GM12878 (cell line): ENCODE results near the gene DCX. TPM values are rescaled to one million over a fixed set of nuclear protein-coding genes. Genes with fewer than 3 reads are reported as not detected.

Experiments
- ATAC-seq: fragments of 200-7000 bp; cut with Tn5 transposase; 3 replicates; pipeline ENCODE4 v1.9.1; 2020; ENCODE audit warnings: mild to moderate bottlenecking, moderate library complexity
- BruUV-seq: library from RNA; stranded (reverse); fragments of 400-500 nt; replicated peaks from 2 replicates; lab custom pipeline; 2021; lab: Mats Ljungman, UMichigan
- CTCF ChIA-PET: fragments of 300-600 bp; sonication (Branson Sonifier 250); formaldehyde crosslinking; extraction: SDS; loops from one replicate; lab custom pipeline; 2021; ENCODE audit warnings: inconsistent platforms; lab: Yijun Ruan, JAX
- POLR2A ChIA-PET: fragments of 350-600 bp; formaldehyde crosslinking; extraction: SDS; loops from one replicate; lab custom pipeline; 2021; ENCODE audit warnings: inconsistent platforms; lab: Charles Lee
- RAD21 ChIA-PET: fragments of 300-600 bp; sonication (Branson Sonifier 250); formaldehyde crosslinking; loops from one replicate; lab custom pipeline; 2023; ENCODE audit warnings: antibody characterized with exemption; ENCODE audit not compliant: unreplicated experiment; lab: Charles Lee
- SMC1A ChIA-PET: fragments of 300-600 bp; sonication (Branson Sonifier 250); formaldehyde crosslinking; loops from one replicate; lab custom pipeline; 2023; ENCODE audit not compliant: unreplicated experiment, uncharacterized antibody; lab: Charles Lee
- DNase-seq: peaks from one replicate; pipeline ENCODE4 v3.0.0-alpha.2; 2011; ENCODE audit warnings: low read depth, low spot score
- FAIRE-seq: peaks from 3 replicates; lab custom pipeline; 2011; peaks lifted over from hg19 to GRCh38; lab: Jason Lieb, UNC
- H2AFZ ChIP-seq: 2 replicates; pipeline ENCODE4 v1.6.0; 2011; ENCODE audit warnings: low read depth, low read length, control low read depth; ENCODE audit not compliant: control insufficient read depth
- H3K27ac ChIP-seq: 2 replicates; pipeline ENCODE4 v1.5.1; 2011; ENCODE audit warnings: control low read depth; ENCODE audit not compliant: control insufficient read depth, insufficient read depth
- H3K27me3 ChIP-seq, 2 experiments: replicated peaks in 1 of 2; 2 replicates each; pipeline versions ENCODE4 v1.6.0 to v1.6.1; 2011; ENCODE audit warnings: low read length in 1 of 2; ENCODE audit not compliant: control insufficient read depth in 2 of 2, insufficient read depth in 2 of 2
- H3K36me3 ChIP-seq, 2 experiments: 2 replicates each; pipeline ENCODE4 v1.5.1; 2011; ENCODE audit warnings: low read length in 1 of 2; ENCODE audit not compliant: control insufficient read depth in 2 of 2, insufficient read depth in 2 of 2
- H3K4me1 ChIP-seq: 2 replicates; pipeline ENCODE4 v1.6.1; 2011; ENCODE audit warnings: mild to moderate bottlenecking, low read length, moderate library complexity, mixed read lengths; ENCODE audit not compliant: control insufficient read depth, insufficient read depth
- H3K4me2 ChIP-seq: 2 replicates; pipeline ENCODE4 v1.6.0; 2011; ENCODE audit warnings: control low read depth; ENCODE audit not compliant: control insufficient read depth, insufficient read depth
- H3K4me3 ChIP-seq: fragments of 200-600 bp; sonication (generic); 2 replicates; pipeline ENCODE4 v1.5.1; 2016
- H3K79me2 ChIP-seq: 2 replicates; pipeline ENCODE4 v1.6.0; 2011; ENCODE audit warnings: low read length; ENCODE audit not compliant: control insufficient read depth, insufficient read depth
- H3K9ac ChIP-seq: 2 replicates; pipeline ENCODE4 v1.8.0; 2011; ENCODE audit warnings: low read length, control low read depth, mixed read lengths; ENCODE audit not compliant: control insufficient read depth, insufficient read depth
- H3K9me3 ChIP-seq: replicated peaks from 3 replicates; pipeline ENCODE4 v1.5.1; 2011; ENCODE audit warnings: mild to moderate bottlenecking, low read length; ENCODE audit not compliant: control insufficient read depth, insufficient read depth
- H4K20me1 ChIP-seq: 2 replicates; pipeline ENCODE4 v1.6.0; 2011; ENCODE audit not compliant: control insufficient read depth, insufficient read depth
- ASH2L ChIP-seq: fragments of 300-600, 200-600 bp; sonication (generic); IDR thresholded peaks from 2 replicates; pipeline ENCODE4 v1.6.1; 2017; ENCODE audit warnings: low read depth, mild to moderate bottlenecking, borderline replicate concordance
- ATF7 ChIP-seq: fragments of 450-650 bp; IDR thresholded peaks from 2 replicates; pipeline ENCODE4 v1.6.1; 2016; ENCODE audit warnings: low read depth, mild to moderate bottlenecking
- CREM ChIP-seq: IDR thresholded peaks from 2 replicates; pipeline ENCODE4 v1.6.1; 2014; ENCODE audit warnings: antibody characterized with exemption, low read depth
- FOXK2 ChIP-seq: fragments of 450-650 bp; IDR thresholded peaks from 2 replicates; pipeline ENCODE4 v1.6.1; 2017; ENCODE audit warnings: mild to moderate bottlenecking, moderate library complexity
- FOXM1 ChIP-seq: IDR thresholded peaks from 2 replicates; pipeline ENCODE4 v1.6.1; 2012; ENCODE audit warnings: low read depth, mild to moderate bottlenecking, inconsistent platforms, low read length, moderate library complexity
- JUND ChIP-seq: IDR thresholded peaks from 2 replicates; pipeline ENCODE4 v1.6.1; 2012; ENCODE audit warnings: low read depth, mild to moderate bottlenecking, low read length, improper control_type of control experiment, moderate library complexity
- PKNOX1 ChIP-seq: fragments of 450-650 bp; IDR thresholded peaks from 2 replicates; pipeline ENCODE4 v1.6.1; 2016; ENCODE audit warnings: mild to moderate bottlenecking
- RELA ChIP-seq: fragments of 450-650 bp; IDR thresholded peaks from 2 replicates; pipeline ENCODE4 v1.8.0; 2014; ENCODE audit warnings: borderline replicate concordance; ENCODE audit not compliant: partially characterized antibody
- SPI1 ChIP-seq: IDR thresholded peaks from 2 replicates; pipeline ENCODE4 v1.6.1; 2011; ENCODE audit warnings: low read depth, mild to moderate bottlenecking, low read length, moderate library complexity, borderline replicate concordance; ENCODE audit not compliant: insufficient read depth
- SUZ12 ChIP-seq: fragments of 200-600 bp; sonication (generic); IDR thresholded peaks from one replicate; pipeline ENCODE4 v1.6.1; 2018; ENCODE audit warnings: antibody characterized with exemption, mild to moderate bottlenecking; ENCODE audit not compliant: unreplicated experiment
- ZBTB40 ChIP-seq: fragments of 450-650 bp; IDR thresholded peaks from 2 replicates; pipeline ENCODE4 v1.6.1; 2016; ENCODE audit warnings: mild to moderate bottlenecking, moderate library complexity, borderline replicate concordance
- ZZZ3 ChIP-seq: IDR thresholded peaks from 2 replicates; pipeline ENCODE4 v1.6.1; 2011; ENCODE audit warnings: low read depth; ENCODE audit not compliant: control insufficient read depth, insufficient read length
- WGBS: methylation state at CpG from one replicate; pipeline ENCODE4 v1.1.6; 2016; ENCODE audit warnings: low lambda C conversion rate; ENCODE audit not compliant: insufficient replicate concordance, insufficient coverage; ENCODE audit errors: missing lambda C conversion rate; 5-methylcytosine and 5-hydroxymethylcytosine counted together
- in situ Hi-C: fragments of 300-500 bp; cut with MboI; formaldehyde crosslinking; loops from 9 replicates; pipeline ENCODE4 v1.14.3; 2018; ENCODE audit warnings: mixed read lengths
- intact Hi-C: fragments of 100-400 bp; cut with micrococcal nuclease; formaldehyde crosslinking; loops from one replicate; pipeline ENCODE4 v1.14.2; 2022; ENCODE audit not compliant: unreplicated experiment
- polyA plus RNA-seq, 11 experiments: library from polyadenylated mRNA; depleted of rRNA in 4 of 11; unstranded in 6 of 11; stranded (reverse) in 5 of 11; fragments of >200 nt; fragmentation: Nextera tagmentation in 4 of 11; fragmentation: Illumina TruSeq in 1 of 11; extraction: Ambion mirVana in 4 of 11; extraction: Trizol in 1 of 11; gene quantifications; 1 replicate in 1 of 11; 2 replicates in 10 of 11; pipeline versions ENCODE4 v1.2.1 to v1.2.3, GENCODE V29; 2011 to 2016; ENCODE audit warnings: inconsistent platforms in 2 of 11, missing spikeins in 2 of 11, low read depth in 1 of 11
- total RNA-seq, 4 experiments: library from RNA; depleted of rRNA in 3 of 4; stranded (reverse); fragments of >200 nt in 3 of 4; fragmentation: Illumina TruSeq in 1 of 4; extraction: Trizol in 1 of 4; gene quantifications; 2 replicates each; pipeline versions ENCODE4 v1.2.1 to v1.2.3, GENCODE V29; 2013 to 2021

Gene DCX
- total and polyA plus RNA-seq, 10 of the 15 experiments (the other 5 are each of a cell fraction or from before 2014, with no cell fraction given) = under 0.01 TPM; not detected in 9

- TF ChIP-seq ASH2L (no peak), FOXM1 (no peak), JUND (no peak), ATF7 (no peak), RELA (no peak), ZZZ3 (no peak), FOXK2 (no peak), SUZ12 (no peak)
Measured at GRCh38 chrX:111268506-111268905, 143.5 kb downstream of the DCX start (continued).

- POLR2A ChIA-PET = interaction anchor here (0.7 kb wide), 1 partner anchor 149 kb away, joined by 7 read pairs; no protein-coding TSS in a partner anchor
- no peak for FAIRE-seq
- no peaks in the 10 kb centered on the region for H3K4me1 ChIP-seq
- no TSS peak for BruUV-seq
- H3K4me2 ChIP-seq = no peak overlapping the region
- ATAC-seq = no peak
- H2AFZ ChIP-seq = no peak overlapping the region
- RAD21 ChIA-PET = no interaction called here
- no peak for DNase-seq
- in situ Hi-C loops (no loop called here), intact Hi-C loops (no loop called here)
- H4K20me1 ChIP-seq = no peaks in the 10 kb centered on the region
- no peaks in the 10 kb centered on the region for H3K9me3 ChIP-seq
- no peaks in the 10 kb centered on the region for H3K36me3 ChIP-seq
- SMC1A ChIA-PET = no interaction called here
- no peaks in the 10 kb centered on the region for H3K79me2 ChIP-seq
- no peak for TF ChIP-seq CREM
- TF ChIP-seq PKNOX1 = no peak
- TF ChIP-seq SPI1 = no peak
- no peak for TF ChIP-seq ZBTB40
- no peak overlapping the region for H3K9ac ChIP-seq
- 34% methylated on average over 2 of the region's 2 CpGs for WGBS
- H3K27ac ChIP-seq = no peak overlapping the region
- peaks cover 0 to 1% of the 10 kb centered on the region in 2 experiments; a peak in 1 of 4 replicates for H3K27me3 ChIP-seq
- CTCF ChIA-PET = no interaction called here
- no peak overlapping the region for H3K4me3 ChIP-seq
Measured at GRCh38 chrX:111265486-111265885, 146.5 kb downstream of the DCX start.
